Stimulated activated CD8-positive, alpha-beta memory T cell treated with anti-CD3 and anti-CD28 coated beads, Interleukin-12 subunit alpha, Interleukin-12 subunit beta, amount 100 ng/mL, for 1 hour (primary cell): Measurements from ENCODE around the gene PHLPP1.
A peak's percentile ranks its signal among the peaks of the same experiment; 100 is the strongest.

Experiments
- DNase-seq: peaks from one replicate; pipeline ENCODE4 v3.0.0-alpha.2; 2020; ENCODE audit warnings: low read depth

The PHLPP1 gene

GRCh38 chr18:63016270-63016669 lies 300.9 kb downstream of the PHLPP1 start:
- peak; percentile 27 for DNase-seq

DNA sequence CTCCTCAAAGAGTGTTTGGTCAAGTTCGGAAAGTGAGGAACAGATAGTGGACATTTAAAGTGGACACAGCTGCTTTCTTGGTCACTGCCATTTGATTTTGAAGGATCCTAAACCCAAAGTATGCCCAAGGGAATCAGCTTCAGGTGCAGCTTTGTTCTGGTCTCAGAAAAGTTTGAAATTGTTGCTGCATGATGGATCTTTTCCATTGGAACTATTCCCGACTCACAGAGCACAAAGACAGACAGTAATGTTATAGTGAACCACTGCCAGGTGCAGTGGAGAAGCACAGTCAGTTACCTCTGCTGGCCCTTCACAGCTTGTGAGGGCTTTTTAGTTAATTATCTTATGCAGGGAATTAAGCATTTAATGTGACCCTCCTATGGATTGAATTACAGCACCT lies 301.7 kb downstream of the PHLPP1 start:
- no peak for DNase-seq

DNA sequence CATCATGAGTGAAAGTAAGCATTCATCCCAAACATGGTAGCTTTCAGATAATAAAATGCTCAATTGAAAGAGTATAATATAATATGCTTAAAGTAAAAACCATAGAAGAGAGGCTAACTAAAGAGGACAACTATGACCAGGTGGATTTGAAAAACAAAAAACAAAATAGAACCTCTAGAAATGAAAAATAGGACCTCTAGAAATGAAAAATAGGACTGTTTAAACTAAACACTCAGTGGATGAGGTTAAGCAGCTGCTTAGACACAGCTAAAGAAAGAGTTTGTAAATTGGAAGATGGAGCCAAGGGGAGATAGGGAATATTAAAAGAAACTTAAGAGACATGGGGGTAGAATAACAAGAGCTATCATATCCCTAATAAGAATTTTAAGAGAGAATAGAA lies 302.6 kb downstream of the PHLPP1 start:
- no peak for DNase-seq

GRCh38 chr18:63022429-63023022 lies 307.2 kb downstream of the PHLPP1 start:
- no peak for DNase-seq

DNA sequence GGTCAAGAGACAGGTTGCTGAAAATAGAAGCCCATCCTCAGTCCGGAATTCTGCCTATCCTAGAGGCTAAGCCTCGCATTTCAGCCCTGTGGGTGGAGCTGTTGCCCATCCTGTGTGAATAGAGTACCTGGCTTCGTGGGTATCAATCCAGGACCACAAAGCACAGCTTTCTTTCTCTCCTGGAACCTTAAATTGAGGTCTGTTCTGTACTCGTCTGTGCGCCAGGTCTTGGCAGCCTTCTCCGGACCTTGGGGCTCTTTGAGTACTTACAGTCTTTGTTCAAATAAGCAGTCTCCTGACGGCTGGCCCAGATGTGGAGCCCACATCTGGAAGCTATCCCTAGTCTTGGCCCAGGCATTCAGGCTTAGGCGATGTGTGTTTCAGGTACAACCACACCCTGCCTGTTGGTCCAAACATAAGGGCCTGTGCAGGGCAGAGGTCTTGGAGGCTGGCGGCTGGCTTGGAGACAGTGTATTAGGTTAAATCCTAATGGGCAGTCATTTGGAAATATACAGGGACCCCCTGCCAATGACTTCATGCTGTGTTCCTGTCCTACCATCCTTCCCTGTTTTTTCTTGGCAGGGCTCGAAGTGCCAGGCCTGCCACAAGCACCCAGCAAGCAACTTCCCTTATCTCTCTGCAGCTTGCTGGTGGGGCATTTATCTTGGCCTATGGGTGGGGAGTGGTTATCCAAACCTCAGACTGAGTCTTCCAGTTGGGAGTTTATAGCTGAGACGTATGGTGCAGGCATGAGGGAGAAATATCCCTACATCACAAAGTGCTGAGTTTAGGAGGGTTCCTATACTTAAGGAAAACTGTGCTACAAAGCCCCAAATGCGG lies 310.1 kb downstream of the PHLPP1 start:
- DNase-seq, result no peak

DNA sequence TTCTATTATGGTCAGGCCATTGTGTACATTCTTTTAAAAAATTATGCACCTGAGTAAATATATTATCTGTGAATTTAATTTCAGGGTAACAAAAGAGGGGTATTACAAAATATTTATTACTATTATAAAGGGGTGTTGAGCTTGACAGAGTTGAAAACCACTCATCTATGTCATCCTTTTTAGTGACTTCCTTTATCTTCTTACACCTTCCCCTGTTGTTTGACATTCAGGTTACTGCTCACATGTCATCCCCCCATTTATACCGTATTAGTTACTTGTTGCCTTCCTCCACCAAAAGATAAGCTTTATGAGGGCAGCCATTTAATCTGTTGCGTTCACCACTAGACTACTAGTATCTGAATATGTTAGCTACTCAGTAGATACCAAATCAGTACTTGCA lies 313.0 kb downstream of the PHLPP1 start:
- DNase-seq, result no peak
